Ishikawa (cell line): ENCODE data around the gene CPNE2.

Experiments used
- CEBPB ChIP-seq: IDR thresholded peaks from 2 replicates; pipeline ENCODE4 v1.6.1; 2012
- TF ChIP-seq, protein P1 (sequence below): IDR thresholded peaks from 2 replicates; pipeline ENCODE4 v1.6.1; 2012

- TF ChIP-seq CEBPB, result no peak
- TF ChIP-seq, protein P1, sequence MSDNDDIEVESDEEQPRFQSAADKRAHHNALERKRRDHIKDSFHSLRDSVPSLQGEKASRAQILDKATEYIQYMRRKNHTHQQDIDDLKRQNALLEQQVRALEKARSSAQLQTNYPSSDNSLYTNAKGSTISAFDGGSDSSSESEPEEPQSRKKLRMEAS, result no peak
These were observed 15.0 kb downstream of the CPNE2 start for GRCh38 chr16:57107321-57107922.
